IMR-90 (cell line): ENCODE measurements around the gene TRIM28. TPM values are rescaled to one million over a fixed set of nuclear protein-coding genes. Genes with fewer than 3 reads are reported as not detected.

Experiments
- ATAC-seq: fragments of 200-7000 bp; cut with Tn5 transposase; 2 replicates; pipeline ENCODE4 v1.9.1; 2020; ENCODE audit warnings: low read depth, mild to moderate bottlenecking, moderate library complexity
- BruUV-seq: library from RNA; stranded (reverse); fragments of 400-500 nt; replicated peaks from 2 replicates; lab custom pipeline; 2021; lab: Mats Ljungman, UMichigan
- CTCF ChIA-PET: fragments of 300-600 bp; formaldehyde crosslinking; extraction: SDS; loops from one replicate; lab custom pipeline; 2021; ENCODE audit warnings: antibody characterized with exemption; lab: Yijun Ruan, JAX
- POLR2A ChIA-PET: fragments of 300-600 bp; sonication (Branson Sonifier 250); formaldehyde crosslinking; loops from one replicate; lab custom pipeline; 2022; ENCODE audit warnings: antibody characterized with exemption; ENCODE audit not compliant: unreplicated experiment; lab: Charles Lee
- DNase-seq: peaks from one replicate; pipeline ENCODE4 v3.0.0; 2013
- H2AFZ ChIP-seq: replicated peaks from 2 replicates; pipeline ENCODE3; 2013; ENCODE audit warnings: low read length, mild to moderate bottlenecking; ENCODE audit not compliant: poor library complexity
- H2AK5ac ChIP-seq: 2 replicates; pipeline ENCODE4 v1.6.1; 2013; ENCODE audit warnings: low read depth, low read length, inconsistent platforms
- H2AK9ac ChIP-seq: replicated peaks from 2 replicates; pipeline ENCODE3; 2013; ENCODE audit warnings: mild to moderate bottlenecking, low read depth, low read length, moderate library complexity; ENCODE audit not compliant: poor library complexity
- H2BK120ac ChIP-seq: 2 replicates; pipeline ENCODE4 v1.6.1; 2013; ENCODE audit warnings: low read depth, low read length, inconsistent platforms
- H2BK15ac ChIP-seq: 3 replicates; pipeline ENCODE4 v1.6.1; 2013; ENCODE audit warnings: low read depth, low read length, inconsistent platforms
- H2BK20ac ChIP-seq: 2 replicates; pipeline ENCODE4 v1.6.1; 2013; ENCODE audit warnings: low read depth, mild to moderate bottlenecking, inconsistent platforms, low read length, moderate library complexity
- H2BK5ac ChIP-seq: 2 replicates; pipeline ENCODE4 v1.6.1; 2013; ENCODE audit warnings: mild to moderate bottlenecking, low read depth, low read length, inconsistent platforms; ENCODE audit not compliant: poor library complexity, severe bottlenecking
- H3K14ac ChIP-seq: replicated peaks from 2 replicates; pipeline ENCODE4 v1.6.1; 2013; ENCODE audit warnings: low read depth, low read length, inconsistent platforms
- H3K18ac ChIP-seq: 2 replicates; pipeline ENCODE4 v1.6.1; 2013; ENCODE audit warnings: low read depth, low read length, control low read depth
- H3K23ac ChIP-seq: 2 replicates; pipeline ENCODE4 v1.6.1; 2013; ENCODE audit warnings: low read depth, low read length, inconsistent platforms
- H3K27ac ChIP-seq: 2 replicates; pipeline ENCODE4 v1.5.1; 2013; ENCODE audit warnings: mild to moderate bottlenecking, control low read depth, low read length; ENCODE audit not compliant: insufficient read depth
- H3K27me3 ChIP-seq: 2 replicates; pipeline ENCODE4 v1.6.1; 2013; ENCODE audit warnings: low read length; ENCODE audit not compliant: control insufficient read depth, insufficient read depth
- H3K36me3 ChIP-seq: 2 replicates; pipeline ENCODE4 v1.6.1; 2013; ENCODE audit warnings: low read length, mixed read lengths; ENCODE audit not compliant: control insufficient read depth, insufficient read depth
- H3K4ac ChIP-seq: 2 replicates; pipeline ENCODE4 v1.6.1; 2013; ENCODE audit warnings: low read depth, low read length, inconsistent platforms
- H3K4me1 ChIP-seq: 2 replicates; pipeline ENCODE4 v1.6.1; 2013; ENCODE audit warnings: low read length, mixed read lengths; ENCODE audit not compliant: control insufficient read depth, insufficient read depth
- H3K4me2 ChIP-seq: 2 replicates; pipeline ENCODE4 v1.6.1; 2013; ENCODE audit warnings: low read depth, mild to moderate bottlenecking, control low read depth, low read length, moderate library complexity
- H3K4me3 ChIP-seq: 2 replicates; pipeline ENCODE4 v1.5.1; 2013; ENCODE audit warnings: low read depth, mild to moderate bottlenecking, control low read depth, low read length, moderate library complexity; ENCODE audit not compliant: insufficient read depth
- H3K56ac ChIP-seq: 2 replicates; pipeline ENCODE4 v1.6.1; 2013; ENCODE audit warnings: low read length, inconsistent platforms; ENCODE audit not compliant: insufficient read depth; ENCODE audit errors: extremely low read depth
- H3K79me1 ChIP-seq, 2 experiments: 2 replicates each; pipeline ENCODE4 v1.6.1; 2013; ENCODE audit warnings: low read length in 2 of 2, inconsistent platforms in 1 of 2, low read depth in 1 of 2
- H3K9ac ChIP-seq: 2 replicates; pipeline ENCODE4 v1.6.1; 2013; ENCODE audit warnings: low read depth, low read length, control low read depth
- H3K9me1 ChIP-seq: 2 replicates; pipeline ENCODE4 v1.6.1; 2013; ENCODE audit warnings: low read length, inconsistent platforms; ENCODE audit not compliant: insufficient read depth
- H3K9me3 ChIP-seq: 2 replicates; pipeline ENCODE4 v1.6.1; 2013; ENCODE audit warnings: low read length; ENCODE audit not compliant: control insufficient read depth, insufficient read depth
- H4K20me1 ChIP-seq: 2 replicates; pipeline ENCODE4 v1.6.1; 2013; ENCODE audit warnings: low read length, inconsistent platforms; ENCODE audit not compliant: insufficient read depth
- H4K5ac ChIP-seq: 2 replicates; pipeline ENCODE4 v1.6.1; 2013; ENCODE audit warnings: mild to moderate bottlenecking, low read depth, low read length, control low read depth
- H4K8ac ChIP-seq, 2 experiments: 2 replicates each; pipeline ENCODE4 v1.6.1; 2013; ENCODE audit warnings: low read depth in 2 of 2, low read length in 2 of 2, control low read depth in 1 of 2, inconsistent platforms in 1 of 2
- H4K91ac ChIP-seq: 2 replicates; pipeline ENCODE4 v1.6.1; 2013; ENCODE audit warnings: low read depth, low read length, inconsistent platforms; ENCODE audit not compliant: insufficient read depth
- BHLHE40 ChIP-seq: fragments of 150-350 bp; IDR thresholded peaks from 2 replicates; pipeline ENCODE4 v1.6.1; 2016; ENCODE audit warnings: mild to moderate bottlenecking, low read depth, low read length
- CEBPB ChIP-seq: IDR thresholded peaks from 2 replicates; pipeline ENCODE4 v1.6.1; 2012; ENCODE audit warnings: low read depth, low read length, improper control_type of control experiment
- CHD1 ChIP-seq: IDR thresholded peaks from 2 replicates; pipeline ENCODE4 v1.6.1; 2012; ENCODE audit warnings: low read depth, low read length, improper control_type of control experiment
- ELK1 ChIP-seq: fragments of 150-350 bp; IDR thresholded peaks from 2 replicates; pipeline ENCODE4 v1.6.1; 2016; ENCODE audit warnings: low read depth, mild to moderate bottlenecking, low read length, moderate library complexity, borderline replicate concordance
- FOS ChIP-seq: fragments of 150-350 bp; IDR thresholded peaks from 2 replicates; pipeline ENCODE4 v1.6.1; 2016; ENCODE audit warnings: low read depth, low read length
- MAFK ChIP-seq: IDR thresholded peaks from 2 replicates; pipeline ENCODE4 v1.6.1; 2012; ENCODE audit warnings: low read depth, low read length, improper control_type of control experiment
- MAZ ChIP-seq: IDR thresholded peaks from 2 replicates; pipeline ENCODE4 v1.6.1; 2012; ENCODE audit warnings: low read depth, mild to moderate bottlenecking, low read length, improper control_type of control experiment, moderate library complexity, borderline replicate concordance
- MXI1 ChIP-seq: IDR thresholded peaks from 2 replicates; pipeline ENCODE4 v1.6.1; 2012; ENCODE audit warnings: low read depth, mild to moderate bottlenecking, low read length, moderate library complexity, borderline replicate concordance
- POLR2A ChIP-seq: IDR thresholded peaks from 2 replicates; pipeline ENCODE4 v1.6.1; 2012; ENCODE audit warnings: mild to moderate bottlenecking, low read depth, low read length
- RAD21 ChIP-seq: IDR thresholded peaks from 2 replicates; pipeline ENCODE4 v1.6.1; 2012; ENCODE audit warnings: low read length, improper control_type of control experiment
- RCOR1 ChIP-seq: IDR thresholded peaks from 2 replicates; pipeline ENCODE4 v1.6.1; 2012; ENCODE audit warnings: mild to moderate bottlenecking, low read length, improper control_type of control experiment; ENCODE audit not compliant: insufficient replicate concordance
- USF2 ChIP-seq: fragments of 150-350 bp; IDR thresholded peaks from 2 replicates; pipeline ENCODE4 v1.6.1; 2017; ENCODE audit warnings: mild to moderate bottlenecking, antibody characterized with exemption, low read length, low read depth
- WGBS, 2 experiments: methylation state at CpG; one replicate each; pipeline versions ENCODE4 v1.1.5 to v1.1.7; 2013; ENCODE audit warnings: missing lambda C conversion rate in 2 of 2; ENCODE audit not compliant: insufficient read length in 1 of 2; ENCODE audit errors: extremely low coverage in 2 of 2; 5-methylcytosine and 5-hydroxymethylcytosine counted together
- dilution Hi-C: fragments of 300-500 bp; cut with HindIII; formaldehyde crosslinking; loops from one replicate; pipeline ENCODE4 v1.14.3; 2018; ENCODE audit warnings: low sequenced_read_pairs; ENCODE audit not compliant: unreplicated experiment
- in situ Hi-C: fragments of 300-500 bp; cut with MboI; formaldehyde crosslinking; loops from 3 replicates; pipeline ENCODE4 v1.14.3; 2019; ENCODE audit warnings: low sequenced_read_pairs, inconsistent platforms, mixed read lengths
- intact Hi-C: fragments of 100-400 bp; cut with micrococcal nuclease; formaldehyde crosslinking; loops from 2 replicates; pipeline ENCODE4 v1.10.0; 2022
- polyA plus RNA-seq, 3 experiments: library from polyadenylated mRNA; depleted of rRNA; stranded (reverse); fragments of >200 nt; gene quantifications; 2 replicates each; pipeline ENCODE4 v1.2.3, GENCODE V29; 2012; ENCODE audit warnings: low replicate concordance in 1 of 3
- total RNA-seq: library from RNA; depleted of rRNA; stranded (reverse); fragments of >200 nt; gene quantifications from 2 replicates; pipeline ENCODE4 v1.2.3, GENCODE V29; 2012

The TRIM28 gene
- total and polyA plus RNA-seq, 2 of the 4 experiments (the other 2 are of a cell fraction), result 349 to 465 TPM

GRCh38 chr19:58514564-58515022 lies 29.3 kb upstream of the TRIM28 start (continued):
- TF ChIP-seq USF2, result no peak
- TF ChIP-seq RCOR1, result no peak
- TF ChIP-seq MXI1, result no peak
- no peak for TF ChIP-seq CEBPB
- TF ChIP-seq FOS, result no peak

GRCh38 chr19:58515259-58515658 lies 28.6 kb upstream of the TRIM28 start:
- DNase-seq (no peak), ATAC-seq (no peak)
- no peak overlapping the region for H3K4me2 ChIP-seq
- H3K23ac ChIP-seq, result no peak overlapping the region
- no peak overlapping the region for H4K8ac ChIP-seq
- H2AFZ ChIP-seq, result no peak overlapping the region
- peaks cover 4 to 63% of the 10 kb centered on the region in 2 experiments; a peak in 3 of 4 replicates for H3K79me1 ChIP-seq
- H2AK9ac ChIP-seq, result peak overlapping the region; percentile 5
- H3K4me1 ChIP-seq, result peaks cover 6% of the 10 kb centered on the region
- ChIA-PET POLR2A (no interaction called here), CTCF (no interaction called here)
- no peak overlapping the region for H3K18ac ChIP-seq
- no peak overlapping the region for H2AK5ac ChIP-seq
- H2BK20ac ChIP-seq, result no peak overlapping the region
- BruUV-seq, result no TSS peak
- H2BK15ac ChIP-seq, result no peak overlapping the region
- no peak overlapping the region for H3K27ac ChIP-seq
- in situ Hi-C loops (no loop called here), intact Hi-C loops (loop anchor here (5.0 kb wide), 1 partner anchor 208 kb away; the partner anchor contains the start of gene ERVK3-1), dilution Hi-C loops (no loop called here)
- WGBS, 2 experiments, result no CpG with 5 or more reads among the region's 2 CpGs
- H3K9me1 ChIP-seq, result peaks cover 8% of the 10 kb centered on the region
- no peak overlapping the region for H4K91ac ChIP-seq
- no peaks in the 10 kb centered on the region for H3K27me3 ChIP-seq
- no peak overlapping the region for H3K4ac ChIP-seq
- TF ChIP-seq MAFK (no peak), POLR2A (no peak), ELK1 (no peak), RAD21 (no peak), FOS (no peak), CEBPB (no peak), USF2 (no peak), CHD1 (no peak), MAZ (no peak), BHLHE40 (no peak), MXI1 (no peak)
- H3K56ac ChIP-seq, result no peak overlapping the region
- peaks cover 18% of the 10 kb centered on the region for H3K36me3 ChIP-seq
- H4K20me1 ChIP-seq, result peaks cover 26% of the 10 kb centered on the region
- H3K4me3 ChIP-seq, result no peak overlapping the region
- no peak overlapping the region for H2BK120ac ChIP-seq
- H3K9ac ChIP-seq, result no peak overlapping the region
- H4K5ac ChIP-seq, result no peak overlapping the region
- H2BK5ac ChIP-seq, result no peak overlapping the region
- H3K14ac ChIP-seq, result no peak overlapping the region
- H3K9me3 ChIP-seq, result no peaks in the 10 kb centered on the region
